GM19438 (cell line): Measurements from ENCODE around the gene MAGI2.

ENCODE experiments used
- ATAC-seq: cut with Tn5 transposase; IDR thresholded peaks from one replicate; pipeline ENCODE4 v1.9.1; 2021; ENCODE audit warnings: low read depth; ENCODE audit not compliant: unreplicated experiment

The MAGI2 gene

GRCh38 chr7:78226059-78226719 lies 1227.3 kb downstream of the MAGI2 start:
- no peak for ATAC-seq

DNA sequence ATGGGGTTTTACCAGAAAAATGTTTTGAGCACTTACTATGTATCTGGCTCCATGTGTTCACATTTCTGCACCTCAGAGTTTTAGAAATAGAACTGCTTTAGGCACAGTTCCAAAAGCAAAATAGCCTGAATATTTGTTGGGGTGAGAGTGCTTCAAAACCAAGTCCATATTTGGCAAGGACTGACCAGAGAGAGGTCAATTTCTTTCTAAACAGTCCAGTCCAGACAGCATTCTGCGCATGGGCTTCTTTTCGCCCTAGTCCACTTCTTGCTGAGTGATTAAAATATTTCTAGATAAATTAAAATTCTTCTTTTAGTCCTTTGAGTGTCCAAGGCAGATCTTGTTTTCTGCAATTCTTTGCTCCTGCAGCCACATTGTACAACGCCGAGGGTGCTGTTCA lies 1227.9 kb downstream of the MAGI2 start:
- no peak for ATAC-seq

DNA sequence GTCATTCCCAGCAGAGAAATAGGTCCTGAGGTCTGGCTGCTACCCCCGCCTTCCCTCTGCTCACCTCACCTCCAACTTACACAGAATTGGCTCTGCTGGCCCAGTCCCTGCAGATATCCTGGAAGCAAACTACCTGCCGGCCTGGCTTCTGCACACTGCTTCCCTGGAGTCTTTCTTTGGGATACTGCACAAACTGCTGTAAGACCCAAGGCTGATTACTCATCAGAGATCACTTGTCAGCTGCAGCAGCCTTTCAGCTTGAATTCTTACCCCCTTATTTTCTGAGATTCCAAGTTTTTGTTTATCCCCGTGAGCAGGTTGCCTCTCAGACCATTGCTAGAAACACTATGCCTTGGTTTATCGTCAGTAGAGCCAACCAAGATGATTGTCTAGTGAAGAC lies 1228.5 kb downstream of the MAGI2 start:
- ATAC-seq: no peak

GRCh38 chr7:78223598-78223997 lies 1229.9 kb downstream of the MAGI2 start:
- ATAC-seq: no peak

GRCh38 chr7:78222001-78222751 lies 1231.3 kb downstream of the MAGI2 start:
- no peak for ATAC-seq

- ATAC-seq: no peak
Measured at GRCh38 chr7:78220754-78221153, 1232.7 kb downstream of the MAGI2 start.

- ATAC-seq: no peak
Measured at GRCh38 chr7:78218876-78219275, 1234.6 kb downstream of the MAGI2 start.

DNA sequence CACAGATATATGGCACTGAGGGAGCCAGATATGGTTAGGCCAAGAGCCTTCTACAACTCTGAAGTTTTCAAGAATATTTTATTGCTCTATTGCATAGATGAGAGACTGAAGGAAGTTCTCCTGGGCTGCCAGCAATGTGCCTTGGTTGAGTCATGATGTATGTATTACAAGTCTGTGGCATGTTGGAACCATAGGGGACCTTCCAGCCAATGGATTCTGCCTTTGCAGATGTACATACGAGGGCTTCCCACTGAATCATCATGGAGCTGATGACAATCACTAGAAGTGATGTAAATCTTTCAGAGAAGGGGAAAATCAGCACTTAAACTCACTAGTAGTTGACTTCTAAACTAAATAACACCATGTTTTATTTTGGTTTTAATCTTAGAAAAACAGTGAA lies 1235.4 kb downstream of the MAGI2 start:
- ATAC-seq: no peak

GRCh38 chr7:78215199-78215598 lies 1238.3 kb downstream of the MAGI2 start:
- no peak for ATAC-seq

- ATAC-seq: no peak
Measured at GRCh38 chr7:78213402-78213801, 1240.1 kb downstream of the MAGI2 start.

- no peak for ATAC-seq
Measured at GRCh38 chr7:78212476-78213060, 1240.9 kb downstream of the MAGI2 start.

- ATAC-seq: no peak
Measured at GRCh38 chr7:78207269-78207668, 1246.2 kb downstream of the MAGI2 start.

DNA sequence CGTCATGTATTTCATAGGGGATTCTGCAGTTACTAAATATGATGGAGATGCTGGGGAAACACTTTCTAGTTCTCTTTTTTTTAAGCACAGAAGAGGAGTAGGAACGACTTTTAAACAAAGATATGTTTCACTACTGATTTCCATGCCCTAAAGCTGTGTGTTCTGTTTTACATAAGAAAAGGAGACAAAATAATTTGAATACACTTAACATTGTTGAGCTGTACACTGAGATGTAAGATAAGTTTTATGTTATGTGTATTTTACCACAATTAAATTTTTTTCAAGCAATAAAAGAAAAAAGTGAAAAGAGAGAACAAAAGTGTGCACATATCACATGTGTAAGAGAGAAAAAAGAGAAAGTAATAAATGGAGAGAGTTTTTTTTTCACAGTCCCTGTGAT lies 1246.7 kb downstream of the MAGI2 start:
- ATAC-seq: no peak

DNA sequence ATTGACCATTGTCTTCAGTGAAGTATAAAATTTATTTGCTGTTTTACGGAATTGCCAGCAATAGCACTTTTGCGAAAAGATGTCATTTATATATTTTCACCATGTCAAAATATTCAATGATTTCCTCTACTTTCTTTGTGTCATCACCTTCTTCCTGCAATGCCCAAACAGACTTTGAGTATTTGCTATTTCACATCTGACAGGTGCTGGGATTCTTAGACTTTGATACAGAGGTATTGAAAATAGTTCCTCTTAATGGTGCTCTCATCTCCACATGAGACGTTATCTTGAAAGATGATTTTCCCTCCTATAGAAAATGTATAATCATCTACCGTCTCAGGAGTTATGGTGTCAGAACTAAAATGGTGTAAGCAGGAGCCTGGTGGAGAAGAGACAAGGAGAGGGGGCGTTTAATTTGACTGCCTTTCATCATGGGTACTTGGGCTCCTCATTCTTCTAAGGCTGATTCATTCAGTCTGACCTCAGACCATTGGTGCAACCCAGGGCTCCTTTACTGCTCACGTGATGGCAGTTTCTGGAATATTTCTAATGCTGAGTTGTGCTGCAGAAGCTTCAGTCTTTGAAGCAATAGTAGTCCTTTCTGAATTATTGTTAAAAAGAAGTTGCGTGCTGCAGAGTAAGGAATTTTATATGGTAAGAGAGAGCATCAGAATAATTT lies 1250.3 kb downstream of the MAGI2 start:
- no peak for ATAC-seq

DNA sequence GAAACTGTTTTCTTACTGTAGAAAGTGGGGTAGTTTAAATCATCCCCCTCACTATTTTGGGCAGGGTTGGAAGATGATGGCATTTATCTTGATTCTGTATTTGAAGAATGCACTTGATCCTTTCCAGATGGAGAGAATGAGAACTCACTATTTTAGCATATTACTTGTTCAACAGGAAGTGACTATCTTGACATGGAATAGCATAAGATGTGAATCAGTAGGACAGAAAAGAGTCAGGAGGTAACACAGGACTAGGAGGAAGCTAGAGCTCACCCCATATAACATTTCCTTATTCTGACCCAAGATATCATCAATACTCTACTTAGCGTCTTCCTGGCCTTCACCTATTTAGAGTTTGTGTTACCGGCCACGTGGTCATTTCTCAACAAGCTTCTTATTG lies 1254.7 kb downstream of the MAGI2 start:
- no peak for ATAC-seq

DNA sequence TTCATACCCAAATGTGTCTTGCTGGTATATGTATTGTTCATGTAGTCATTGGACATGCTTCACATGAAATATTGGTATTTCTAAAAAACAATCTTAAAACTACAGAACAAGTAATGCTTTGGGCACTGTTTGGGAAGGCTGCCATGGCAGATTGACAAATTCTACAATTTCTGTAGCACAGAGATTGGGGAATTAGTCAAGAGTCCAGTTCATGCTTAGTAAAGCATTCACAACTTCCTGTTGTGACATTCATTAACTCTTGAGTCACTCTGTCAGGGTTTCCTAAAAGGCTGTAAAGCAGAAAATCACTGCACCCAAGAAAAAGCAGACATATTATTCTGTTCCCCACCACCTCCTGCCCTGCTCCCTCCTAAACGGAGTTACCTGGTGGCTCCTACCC lies 1256.0 kb downstream of the MAGI2 start:
- no peak for ATAC-seq

DNA sequence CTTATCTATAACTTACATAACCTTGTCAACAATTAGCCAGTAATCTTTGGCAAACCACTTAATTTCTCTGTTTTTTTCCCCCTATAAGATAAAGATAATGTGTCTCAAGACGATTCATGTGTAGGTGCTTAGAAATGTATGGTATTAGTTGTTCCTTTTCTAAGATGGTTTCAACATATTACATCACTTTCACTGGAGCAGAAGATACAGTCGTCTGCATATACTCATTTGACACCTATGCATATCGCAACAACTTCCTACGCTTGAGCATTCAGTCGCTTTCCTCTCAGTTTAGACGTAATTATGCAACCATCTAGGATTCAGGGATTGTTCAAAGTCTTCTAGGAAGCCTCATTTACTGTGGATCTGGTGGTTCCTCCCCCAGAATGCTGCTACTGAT lies 1258.2 kb downstream of the MAGI2 start:
- ATAC-seq: no peak

DNA sequence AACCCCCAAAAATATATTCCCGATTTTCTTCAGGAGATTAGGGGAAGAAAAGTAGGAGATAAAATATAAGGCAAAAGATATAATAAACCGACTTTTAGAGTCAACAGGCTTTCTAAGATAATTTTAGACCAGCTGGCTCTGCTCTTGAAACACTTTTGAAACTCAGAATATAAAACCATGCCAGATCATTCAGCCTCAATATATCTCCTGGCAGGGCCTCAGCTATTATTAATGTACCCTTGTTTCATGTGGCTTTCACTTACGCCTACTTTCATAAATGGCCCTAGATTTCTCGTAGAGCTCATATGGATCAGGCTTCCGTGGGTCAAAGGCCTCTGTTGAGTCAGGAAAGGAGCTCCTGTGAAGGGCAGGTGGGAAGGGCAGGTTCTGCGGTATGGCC lies 1258.9 kb downstream of the MAGI2 start:
- no peak for ATAC-seq

GRCh38 chr7:78191475-78192079 lies 1261.9 kb downstream of the MAGI2 start:
- no peak for ATAC-seq

DNA sequence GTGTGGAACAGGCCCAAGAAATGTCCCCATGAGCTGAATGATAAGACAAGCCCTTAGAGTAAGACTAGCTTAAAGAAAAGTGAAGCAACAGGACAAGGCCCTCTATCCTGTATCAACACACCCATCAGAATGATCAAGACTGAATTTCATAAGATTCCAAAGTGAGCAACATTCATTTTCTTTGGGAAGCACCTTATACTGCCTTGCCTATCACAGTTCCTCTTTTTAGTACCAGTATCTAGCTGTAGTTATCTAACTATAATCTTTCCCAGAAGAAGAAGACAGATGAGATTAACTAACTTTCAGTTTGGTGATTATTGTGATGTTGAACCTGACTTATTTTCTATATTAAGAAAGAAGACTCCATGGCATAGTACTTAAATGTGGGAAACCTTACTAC lies 1263.7 kb downstream of the MAGI2 start:
- no peak for ATAC-seq

DNA sequence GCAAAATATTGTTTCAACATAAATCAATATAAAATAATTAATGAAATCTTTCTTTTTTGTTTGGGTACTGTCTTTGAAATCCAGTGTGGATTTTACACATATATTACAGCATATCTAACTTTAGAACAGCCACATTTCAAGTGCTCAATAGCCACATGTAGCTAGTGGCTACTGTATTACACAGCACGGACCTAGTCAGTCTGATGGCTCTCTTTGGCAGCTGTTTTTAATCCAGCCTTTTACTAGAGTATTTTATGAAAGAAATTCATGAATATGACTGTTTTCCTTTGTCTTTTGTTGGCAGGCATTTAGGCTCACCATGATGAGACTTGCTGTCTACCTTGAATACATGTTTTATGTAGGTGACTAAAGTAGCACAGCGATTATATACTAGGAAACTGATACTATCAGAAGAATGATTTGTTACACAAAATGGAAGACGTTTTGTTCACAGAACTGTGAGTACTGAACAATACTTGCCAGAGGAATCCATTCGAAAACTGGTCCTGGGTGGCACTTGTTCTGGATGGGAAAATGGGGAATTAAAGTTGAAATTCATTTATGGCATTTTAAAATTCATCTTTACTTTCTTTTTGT lies 1268.2 kb downstream of the MAGI2 start:
- ATAC-seq: no peak
